H1 (cell line): ENCODE results near the gene MYH9. TPM values are rescaled to one million over a fixed set of nuclear protein-coding genes. Genes with fewer than 3 reads are reported as not detected.

ENCODE experiments used
- CTCF ChIA-PET: fragments of 300-600 bp; sonication (Branson Sonifier 250); formaldehyde crosslinking; loops from one replicate; lab custom pipeline; 2021; ENCODE audit not compliant: partially characterized antibody; lab: Charles Lee
- POLR2A ChIA-PET: fragments of 300-600 bp; sonication (Branson Sonifier 250); formaldehyde crosslinking; loops from one replicate; lab custom pipeline; 2021; ENCODE audit warnings: inconsistent platforms; ENCODE audit not compliant: partially characterized antibody; lab: Charles Lee
- DNase-seq, 2 experiments: peaks; one replicate each; pipeline versions ENCODE4 v3.0.0 to v3.0.0-alpha.2; 2010 to 2022; ENCODE audit warnings: low spot score in 2 of 2, low read depth in 1 of 2, mixed read lengths in 1 of 2
- FAIRE-seq: peaks from 2 replicates; lab custom pipeline; 2011; peaks lifted over from hg19 to GRCh38; lab: Jason Lieb, UNC
- H2AFZ ChIP-seq: 2 replicates; pipeline ENCODE4 v1.8.1; 2012; ENCODE audit warnings: low read length, inconsistent platforms
- H2AK5ac ChIP-seq: 2 replicates; pipeline ENCODE4 v1.6.1; 2013; ENCODE audit warnings: low read depth, low read length
- H2BK120ac ChIP-seq: replicated peaks from 2 replicates; pipeline ENCODE3; 2013; ENCODE audit warnings: low read depth, low read length, inconsistent platforms
- H2BK12ac ChIP-seq: 2 replicates; pipeline ENCODE4 v1.6.1; 2013; ENCODE audit warnings: low read depth, low read length
- H2BK15ac ChIP-seq: 2 replicates; pipeline ENCODE4 v1.6.1; 2013; ENCODE audit warnings: low read length
- H2BK20ac ChIP-seq: 2 replicates; pipeline ENCODE4 v1.6.1; 2013; ENCODE audit warnings: low read length
- H2BK5ac ChIP-seq: 2 replicates; pipeline ENCODE4 v1.6.1; 2013; ENCODE audit warnings: low read depth, low read length
- H3K14ac ChIP-seq: 2 replicates; pipeline ENCODE4 v1.6.1; 2013; ENCODE audit warnings: inconsistent platforms; ENCODE audit not compliant: insufficient read length
- H3K18ac ChIP-seq: 2 replicates; pipeline ENCODE4 v1.6.1; 2013; ENCODE audit warnings: low read length; ENCODE audit errors: extremely low read depth
- H3K23ac ChIP-seq: 2 replicates; pipeline ENCODE4 v1.6.1; 2013; ENCODE audit warnings: inconsistent platforms; ENCODE audit not compliant: insufficient read length
- H3K23me2 ChIP-seq: 2 replicates; pipeline ENCODE4 v1.6.1; 2013; ENCODE audit warnings: low read depth, low read length
- H3K27ac ChIP-seq: 2 replicates; pipeline ENCODE4 v1.6.1; 2011; ENCODE audit warnings: low read depth, low read length, inconsistent platforms
- H3K27me3 ChIP-seq, 4 experiments: replicated peaks in 1 of 4; 1 replicate in 1 of 4; 2 replicates in 3 of 4; pipeline versions ENCODE4 v1.6.1 to v1.8.1; 2011 to 2013; ENCODE audit warnings: low read length in 3 of 4, mild to moderate bottlenecking in 3 of 4, inconsistent platforms in 2 of 4, mixed read lengths in 2 of 4, moderate library complexity in 1 of 4; ENCODE audit not compliant: control insufficient read depth in 3 of 4, insufficient read depth in 3 of 4; ENCODE audit errors: extremely low read depth in 1 of 4
- H3K36me3 ChIP-seq, 4 experiments: 2 replicates each; pipeline versions ENCODE4 v1.6.1 to v1.8.1; 2011 to 2013; ENCODE audit warnings: mild to moderate bottlenecking in 4 of 4, low read length in 3 of 4, moderate library complexity in 2 of 4, control low read depth in 1 of 4, inconsistent platforms in 1 of 4; ENCODE audit not compliant: insufficient read depth in 4 of 4, control insufficient read depth in 2 of 4
- H3K4ac ChIP-seq: replicated peaks from 2 replicates; pipeline ENCODE3; 2013; ENCODE audit warnings: low read length, low read depth, mixed read lengths, inconsistent platforms; ENCODE audit not compliant: insufficient read length
- H3K4me1 ChIP-seq, 4 experiments: replicated peaks in 1 of 4; 1 replicate in 1 of 4; 2 replicates in 3 of 4; pipeline versions ENCODE4 v1.6.1 to v1.8.1; 2011 to 2013; ENCODE audit warnings: low read length in 3 of 4, inconsistent platforms in 2 of 4, mixed read lengths in 1 of 4; ENCODE audit not compliant: insufficient read depth in 4 of 4, control insufficient read depth in 3 of 4
- H3K4me2 ChIP-seq, 2 experiments: 2 replicates each; pipeline versions ENCODE4 v1.6.1 to v1.8.1; 2011 to 2013; ENCODE audit warnings: low read depth in 2 of 2, low read length in 2 of 2, control low read depth in 1 of 2, inconsistent platforms in 1 of 2, mild to moderate bottlenecking in 1 of 2; ENCODE audit not compliant: insufficient read depth in 1 of 2
- H3K4me3 ChIP-seq, 4 experiments: fragments of 200-600, 300-600 bp in 1 of 4; sonication (generic), shearing (Covaris generic), sonication (Bioruptor Twin) in 1 of 4; 2 replicates each; pipeline versions ENCODE4 v1.5.1 to v1.8.1; 2011 to 2016; ENCODE audit warnings: low read length in 4 of 4, low read depth in 3 of 4, control low read depth in 2 of 4, inconsistent platforms in 2 of 4, mild to moderate bottlenecking in 2 of 4, mixed read lengths in 1 of 4, moderate library complexity in 1 of 4; ENCODE audit not compliant: insufficient read depth in 2 of 4; ENCODE audit errors: extremely low read depth in 1 of 4
- H3K56ac ChIP-seq: replicated peaks from 2 replicates; pipeline ENCODE3; 2013; ENCODE audit warnings: low read depth, mild to moderate bottlenecking, mixed read lengths, low read length, inconsistent platforms; ENCODE audit not compliant: insufficient read length
- H3K79me1 ChIP-seq: 2 replicates; pipeline ENCODE4 v1.6.1; 2013; ENCODE audit warnings: low read depth, low read length, control low read depth
- H3K79me2 ChIP-seq, 2 experiments: 2 replicates each; pipeline versions ENCODE4 v1.6.1 to v1.8.1; 2012 to 2013; ENCODE audit warnings: low read length in 2 of 2, mild to moderate bottlenecking in 2 of 2, inconsistent platforms in 1 of 2; ENCODE audit not compliant: insufficient read depth in 2 of 2, control insufficient read depth in 1 of 2
- H3K9ac ChIP-seq, 4 experiments: replicated peaks in 1 of 4; 1 replicate in 1 of 4; 2 replicates in 3 of 4; pipeline versions ENCODE4 v1.6.1 to v1.8.1; 2011 to 2013; ENCODE audit warnings: low read depth in 3 of 4, low read length in 3 of 4, control low read depth in 2 of 4, mild to moderate bottlenecking in 2 of 4, moderate library complexity in 2 of 4, inconsistent platforms in 1 of 4; ENCODE audit errors: extremely low read depth in 1 of 4
- H3K9me3 ChIP-seq, 2 experiments: 2 replicates each; pipeline versions ENCODE4 v1.6.1 to v1.8.1; 2012 to 2013; ENCODE audit warnings: mild to moderate bottlenecking in 2 of 2, moderate library complexity in 2 of 2, control low read depth in 1 of 2, inconsistent platforms in 1 of 2, low read depth in 1 of 2, low read length in 1 of 2, mixed read lengths in 1 of 2; ENCODE audit not compliant: insufficient read depth in 2 of 2
- H4K20me1 ChIP-seq, 2 experiments: replicated peaks in 1 of 2; 2 replicates each; pipeline versions ENCODE3 to v1.8.1; 2011 to 2013; ENCODE audit warnings: inconsistent platforms in 2 of 2, low read length in 2 of 2, mild to moderate bottlenecking in 1 of 2; ENCODE audit not compliant: insufficient read depth in 2 of 2, control insufficient read depth in 1 of 2
- H4K5ac ChIP-seq: 2 replicates; pipeline ENCODE4 v1.6.1; 2013; ENCODE audit warnings: low read length, low read depth, mixed read lengths, inconsistent platforms; ENCODE audit not compliant: insufficient read length
- H4K8ac ChIP-seq: 2 replicates; pipeline ENCODE4 v1.8.0; 2013; ENCODE audit warnings: mild to moderate bottlenecking, moderate library complexity, low read length, inconsistent platforms; ENCODE audit not compliant: insufficient read depth; ENCODE audit errors: extremely low read depth
- H4K91ac ChIP-seq: replicated peaks from 2 replicates; pipeline ENCODE3; 2013; ENCODE audit warnings: low read length, mixed read lengths, inconsistent platforms; ENCODE audit not compliant: insufficient read length
- CEBPB ChIP-seq: IDR thresholded peaks from 2 replicates; pipeline ENCODE4 v1.6.1; 2012; ENCODE audit warnings: low read depth, low read length
- FOSL1 ChIP-seq: IDR thresholded peaks from 2 replicates; pipeline ENCODE4 v1.6.1; 2011; ENCODE audit warnings: mild to moderate bottlenecking, low read depth, low read length, moderate library complexity; ENCODE audit not compliant: insufficient read depth
- GTF2F1 ChIP-seq: IDR thresholded peaks from 2 replicates; pipeline ENCODE4 v1.6.1; 2012; ENCODE audit warnings: low read depth, low read length, improper control_type of control experiment, borderline replicate concordance
- HDAC2 ChIP-seq, 2 experiments: fragments of 300-600 bp in 1 of 2; sonication (generic) in 1 of 2; IDR thresholded peaks; 2 replicates each; pipeline ENCODE4 v1.6.1; 2011 to 2012; ENCODE audit warnings: low read depth in 2 of 2, low read length in 2 of 2, mild to moderate bottlenecking in 2 of 2, moderate library complexity in 2 of 2, borderline replicate concordance in 1 of 2, inconsistent platforms in 1 of 2
- KDM1A ChIP-seq: fragments of 200-600, 300-600 bp; sonication (generic); IDR thresholded peaks from 2 replicates; pipeline ENCODE4 v1.7.1; 2016; ENCODE audit warnings: mild to moderate bottlenecking, low read length, borderline replicate concordance
- POLR2A ChIP-seq, 2 experiments: IDR thresholded peaks; 1 replicate in 1 of 2; 2 replicates in 1 of 2; pipeline ENCODE4 v1.6.1; 2011; ENCODE audit warnings: low read depth in 2 of 2, low read length in 2 of 2, mild to moderate bottlenecking in 2 of 2; ENCODE audit errors: control extremely low read depth in 1 of 2
- RNF2 ChIP-seq: fragments of 200-900, 300-1000 bp; sonication (generic); IDR thresholded peaks from 2 replicates; pipeline ENCODE4 v1.7.1; 2016; ENCODE audit warnings: borderline replicate concordance, low read depth, mild to moderate bottlenecking, antibody characterized with exemption, low read length; ENCODE audit not compliant: poor library complexity, severe bottlenecking; ENCODE audit errors: missing control alignments
- SIN3A ChIP-seq, 2 experiments: IDR thresholded peaks in 1 of 2; conservative IDR thresholded peaks in 1 of 2; 2 replicates each; pipeline ENCODE4 v1.6.1; 2011 to 2012; ENCODE audit warnings: low read length in 2 of 2, improper control_type of control experiment in 1 of 2, low read depth in 1 of 2, mild to moderate bottlenecking in 1 of 2
- TAF1 ChIP-seq: IDR thresholded peaks from 2 replicates; pipeline ENCODE4 v1.6.1; 2011; ENCODE audit warnings: mild to moderate bottlenecking, low read depth, low read length
- WGBS, 2 experiments: shearing (Covaris generic) in 1 of 2; methylation state at CpG; one replicate each; pipeline versions ENCODE4 v1.1.6 to v1.1.7; 2013 to 2015; ENCODE audit warnings: low lambda C conversion rate in 2 of 2, mixed read lengths in 2 of 2, inconsistent platforms in 1 of 2, low coverage in 1 of 2, missing lambda C conversion rate in 1 of 2; ENCODE audit not compliant: insufficient replicate concordance in 2 of 2, insufficient coverage in 1 of 2, insufficient read length in 1 of 2; ENCODE audit errors: extremely low coverage in 1 of 2, missing lambda C conversion rate in 1 of 2; 5-methylcytosine and 5-hydroxymethylcytosine counted together
- polyA plus RNA-seq, 7 experiments: library from polyadenylated mRNA; depleted of rRNA in 3 of 7; stranded (reverse) in 5 of 7; unstranded in 2 of 7; fragments of >200 nt in 5 of 7; fragments of 200-250 nt in 2 of 7; gene quantifications; 1 replicate in 5 of 7; 2 replicates in 1 of 7; 4 replicates in 1 of 7; pipeline versions ENCODE4 v1.2.1 to v1.2.3, GENCODE V29; 2011 to 2013; ENCODE audit warnings: missing spikeins in 2 of 7, mixed read lengths in 2 of 7
- total RNA-seq: library from RNA; stranded (reverse); fragmentation: NEBNext Ultra II Directional; extraction: Animal tissue kit (Norgen Biotek cat#: 25700); gene quantifications from 2 replicates; pipeline ENCODE4 v1.2.1, GENCODE V29; 2021

The MYH9 gene
- total and polyA plus RNA-seq, 2 of the 8 experiments (the other 6 are each of a cell fraction or from before 2014, with no cell fraction given): 24.9 to 322 TPM

DNA sequence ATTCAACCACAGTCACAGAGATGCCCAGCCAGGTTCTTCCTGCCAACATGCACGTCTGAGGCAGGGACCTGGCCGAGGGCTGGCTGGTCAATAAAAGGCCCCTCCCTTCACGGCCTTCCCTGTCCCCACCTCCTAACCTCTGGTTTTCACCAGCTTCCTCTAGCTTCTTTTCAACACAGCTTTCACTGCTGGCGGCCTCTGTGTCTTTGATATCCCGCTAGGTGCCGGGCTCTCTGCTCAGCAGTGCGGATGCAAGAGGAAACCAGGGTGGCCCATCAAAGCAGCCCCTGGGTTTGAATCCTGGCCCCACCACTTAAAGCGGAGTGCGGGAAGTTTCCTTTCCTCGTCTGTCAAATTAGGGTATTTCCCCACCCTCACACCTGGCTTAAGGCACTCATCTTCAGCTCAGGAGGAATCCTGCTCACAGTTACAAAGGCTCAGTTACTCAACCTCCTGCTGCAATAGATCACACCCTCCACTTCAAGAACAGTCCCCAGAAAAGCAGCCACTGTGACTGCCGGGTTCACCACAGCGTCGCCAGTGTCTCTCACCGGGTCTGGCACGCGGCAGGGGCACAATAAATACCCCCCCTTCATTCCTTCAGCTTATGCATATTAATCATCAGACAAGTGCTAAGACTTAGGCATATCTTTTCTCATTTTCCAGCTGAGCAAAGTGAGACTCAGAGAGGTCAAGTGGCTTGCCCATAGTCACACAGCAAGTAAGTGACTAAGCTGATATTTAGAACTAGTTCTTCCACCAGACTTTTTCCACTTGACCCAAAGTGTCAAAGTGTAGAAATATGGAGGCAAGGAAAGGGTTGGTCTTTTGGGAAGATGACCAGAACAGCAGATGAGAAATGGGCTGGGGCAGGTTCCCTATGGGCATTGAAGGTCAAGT is 48.0 kb upstream of the MYH9 start:
- no peak overlapping the region for H4K5ac ChIP-seq
- peak overlapping the region; percentile 30; the same call in 1 of the 2 replicates for H2BK12ac ChIP-seq
- peak overlapping the region; percentile 75 for H2BK120ac ChIP-seq
- H3K14ac ChIP-seq: no peak overlapping the region
- POLR2A ChIA-PET: interaction anchor here (0.8 to 1.8 kb wide), 7 partner anchors 10 to 47 kb away, joined by 3 to 8 read pairs (median 5); no protein-coding TSS in a partner anchor
- H3K56ac ChIP-seq: no peak overlapping the region
- peak in 1 of 2 experiments; percentile 64 for DNase-seq
- H3K4me2 ChIP-seq: peak overlapping the region; percentile 2 to 30; a peak in 2 of 4 replicates
- H3K23ac ChIP-seq: no peak overlapping the region
- H3K4ac ChIP-seq: peak overlapping the region; percentile 60
- peaks cover 4 to 36% (median 20%) of the 10 kb centered on the region in 4 experiments for H3K4me1 ChIP-seq
- H4K91ac ChIP-seq: no peak overlapping the region
- H3K27me3 ChIP-seq: no peaks in the 10 kb centered on the region
- no peaks in the 10 kb centered on the region for H3K23me2 ChIP-seq
- no peaks in the 10 kb centered on the region for H3K79me2 ChIP-seq
- no peak overlapping the region for H4K8ac ChIP-seq
- no peak overlapping the region for H2BK5ac ChIP-seq
- H2BK15ac ChIP-seq: peak overlapping the region; percentile 48; the same call in 1 of the 2 replicates
- H3K4me3 ChIP-seq: peak overlapping the region in 1 of 4 experiments; percentile 3; a peak in 2 of 8 replicates
- peak overlapping the region; percentile 72; the same call in 1 of the 2 replicates for H2BK20ac ChIP-seq
- no peaks in the 10 kb centered on the region for H3K79me1 ChIP-seq
- H4K20me1 ChIP-seq: no peaks in the 10 kb centered on the region
- CTCF ChIA-PET: interaction anchor here (0.7 to 2.6 kb wide), 6 partner anchors 12 to 149 kb away, joined by 3 to 7 read pairs (median 3); no protein-coding TSS in a partner anchor
- FAIRE-seq: peak; percentile 57
- H3K27ac ChIP-seq: no peak overlapping the region
- peak overlapping the region; percentile 77; the same call in 1 of the 2 replicates for H2AK5ac ChIP-seq
- peak overlapping the region; percentile 78; the same call in 1 of the 2 replicates for H2AFZ ChIP-seq
- no peaks in the 10 kb centered on the region for H3K36me3 ChIP-seq
- H3K9me3 ChIP-seq: no peaks in the 10 kb centered on the region
- peak overlapping the region; percentile 81 for H3K18ac ChIP-seq
- no peak overlapping the region for H3K9ac ChIP-seq
- WGBS, 2 experiments: 50% methylated on average over 16 of the region's 16 CpGs; no CpG with 5 or more reads in 1 of the 2 experiments
- TF ChIP-seq RNF2 (no peak), GTF2F1 (no peak), FOSL1 (no peak), SIN3A (conservative IDR thresholded peaks at IDR 0.05 in 1 of 2, IDR thresholded peaks at IDR 0.05 in 1 of 2; ENCODE audit: low read depth in 1 of 2, low read length in 2 of 2) (0 out of 4 replicates have a peak, but pooled peaks have one; percentile 27 to 45), TAF1 (no peak), KDM1A (peak; percentile 98), CEBPB (peak; percentile 26; the same call in 1 of the 2 replicates), HDAC2 (IDR thresholded peaks at IDR 0.05; ENCODE audit: borderline replicate concordance in 1 of 2, low read depth in 2 of 2, low read length in 2 of 2) (peak; percentile 2 to 95; a peak in 1 of 4 replicates), POLR2A (IDR thresholded peaks at IDR 0.05; ENCODE audit: control extremely low read depth in 1 of 2, low read depth in 2 of 2, low read length in 2 of 2) (peak in 1 of 2 experiments; percentile 45; a peak in 1 of 3 replicates)
